Ishikawa (cell line): ENCODE results near the gene PRR33.

Experiments used
- CEBPB ChIP-seq: IDR thresholded peaks from 2 replicates; pipeline ENCODE4 v1.6.1; 2012
- EGR1 ChIP-seq: IDR thresholded peaks from 2 replicates; pipeline ENCODE4 v1.6.1; 2012
- EP300 ChIP-seq: IDR thresholded peaks from 2 replicates; pipeline ENCODE4 v1.6.1; 2012; ENCODE audit warnings: borderline replicate concordance
- FOXM1 ChIP-seq: IDR thresholded peaks from 2 replicates; pipeline ENCODE4 v1.6.1; 2012; ENCODE audit warnings: low read depth, borderline replicate concordance
- RAD21 ChIP-seq: IDR thresholded peaks from 2 replicates; pipeline ENCODE4 v1.6.1; 2012; ENCODE audit warnings: low read depth
- TAF1 ChIP-seq: IDR thresholded peaks from 2 replicates; pipeline ENCODE4 v1.6.1; 2012; ENCODE audit warnings: low read depth, mild to moderate bottlenecking
- TCF12 ChIP-seq: IDR thresholded peaks from 2 replicates; pipeline ENCODE4 v1.6.1; 2012; ENCODE audit warnings: low read depth
- YY1 ChIP-seq: IDR thresholded peaks from 2 replicates; pipeline ENCODE4 v1.6.1; 2012; ENCODE audit warnings: low read depth
- TF ChIP-seq, protein P1 (sequence below): IDR thresholded peaks from 2 replicates; pipeline ENCODE4 v1.6.1; 2012; ENCODE audit warnings: low read depth, mild to moderate bottlenecking
- TF ChIP-seq, protein P2 (sequence below): IDR thresholded peaks from 2 replicates; pipeline ENCODE4 v1.6.1; 2012

DNA sequence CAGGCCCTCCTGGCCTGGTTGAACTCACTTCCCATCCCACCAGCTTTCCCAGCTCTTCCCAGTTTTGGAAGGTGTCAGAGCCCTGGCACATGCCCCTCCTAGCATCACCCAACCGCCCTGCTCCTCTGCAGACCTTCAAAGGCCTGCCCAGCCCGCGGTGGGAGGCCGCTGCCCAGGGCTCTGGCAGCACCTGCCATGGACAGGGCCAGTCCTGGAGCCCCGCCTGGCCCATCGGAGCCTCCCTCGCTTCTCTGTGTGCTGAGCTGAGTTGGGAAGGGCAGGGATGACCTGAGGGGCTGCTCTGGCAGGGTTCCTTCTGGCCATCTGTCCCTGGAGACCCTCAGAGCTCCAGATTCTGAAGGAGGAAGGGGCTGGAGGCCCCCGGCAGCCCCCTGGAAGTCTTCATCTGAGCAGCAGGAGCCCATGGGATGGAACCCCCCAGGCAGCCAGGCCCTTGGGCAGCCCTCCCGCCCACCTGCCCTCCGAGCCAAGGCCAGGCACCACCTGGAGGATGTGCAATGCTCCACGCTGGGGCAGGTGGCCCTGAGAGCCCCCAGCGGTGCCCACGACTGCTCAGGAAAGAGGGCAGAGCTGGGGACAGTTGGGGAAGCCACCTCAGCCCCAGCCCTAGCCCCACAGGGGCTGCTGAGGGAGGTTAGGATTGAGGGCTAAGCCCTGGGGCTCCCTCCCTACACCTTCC is 35.2 kb downstream of the PRR33 start:
- no peak for TF ChIP-seq RAD21
- TF ChIP-seq EP300 = no peak
- no peak for TF ChIP-seq TCF12
- TF ChIP-seq, protein P1, sequence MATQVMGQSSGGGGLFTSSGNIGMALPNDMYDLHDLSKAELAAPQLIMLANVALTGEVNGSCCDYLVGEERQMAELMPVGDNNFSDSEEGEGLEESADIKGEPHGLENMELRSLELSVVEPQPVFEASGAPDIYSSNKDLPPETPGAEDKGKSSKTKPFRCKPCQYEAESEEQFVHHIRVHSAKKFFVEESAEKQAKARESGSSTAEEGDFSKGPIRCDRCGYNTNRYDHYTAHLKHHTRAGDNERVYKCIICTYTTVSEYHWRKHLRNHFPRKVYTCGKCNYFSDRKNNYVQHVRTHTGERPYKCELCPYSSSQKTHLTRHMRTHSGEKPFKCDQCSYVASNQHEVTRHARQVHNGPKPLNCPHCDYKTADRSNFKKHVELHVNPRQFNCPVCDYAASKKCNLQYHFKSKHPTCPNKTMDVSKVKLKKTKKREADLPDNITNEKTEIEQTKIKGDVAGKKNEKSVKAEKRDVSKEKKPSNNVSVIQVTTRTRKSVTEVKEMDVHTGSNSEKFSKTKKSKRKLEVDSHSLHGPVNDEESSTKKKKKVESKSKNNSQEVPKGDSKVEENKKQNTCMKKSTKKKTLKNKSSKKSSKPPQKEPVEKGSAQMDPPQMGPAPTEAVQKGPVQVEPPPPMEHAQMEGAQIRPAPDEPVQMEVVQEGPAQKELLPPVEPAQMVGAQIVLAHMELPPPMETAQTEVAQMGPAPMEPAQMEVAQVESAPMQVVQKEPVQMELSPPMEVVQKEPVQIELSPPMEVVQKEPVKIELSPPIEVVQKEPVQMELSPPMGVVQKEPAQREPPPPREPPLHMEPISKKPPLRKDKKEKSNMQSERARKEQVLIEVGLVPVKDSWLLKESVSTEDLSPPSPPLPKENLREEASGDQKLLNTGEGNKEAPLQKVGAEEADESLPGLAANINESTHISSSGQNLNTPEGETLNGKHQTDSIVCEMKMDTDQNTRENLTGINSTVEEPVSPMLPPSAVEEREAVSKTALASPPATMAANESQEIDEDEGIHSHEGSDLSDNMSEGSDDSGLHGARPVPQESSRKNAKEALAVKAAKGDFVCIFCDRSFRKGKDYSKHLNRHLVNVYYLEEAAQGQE = no peak
- TF ChIP-seq FOXM1 = no peak
- TF ChIP-seq TAF1 = no peak
- TF ChIP-seq YY1 = no peak
- TF ChIP-seq EGR1 = no peak
- TF ChIP-seq, protein P2, sequence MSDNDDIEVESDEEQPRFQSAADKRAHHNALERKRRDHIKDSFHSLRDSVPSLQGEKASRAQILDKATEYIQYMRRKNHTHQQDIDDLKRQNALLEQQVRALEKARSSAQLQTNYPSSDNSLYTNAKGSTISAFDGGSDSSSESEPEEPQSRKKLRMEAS = no peak
- TF ChIP-seq CEBPB = no peak
